ENCODE measurements around the gene ATP6V0A1. TPM values are rescaled to one million over a fixed set of nuclear protein-coding genes. Genes with fewer than 3 reads are reported as not detected.
"Not testable (repeated sequence)": the region's sequence is repeated elsewhere in the genome, so short reads cannot be mapped to it uniquely, and the experiment has no call there.

Gene ATP6V0A1
- total RNA-seq, 1 experiment from 2014 or later, result 23.4 TPM

DNA sequence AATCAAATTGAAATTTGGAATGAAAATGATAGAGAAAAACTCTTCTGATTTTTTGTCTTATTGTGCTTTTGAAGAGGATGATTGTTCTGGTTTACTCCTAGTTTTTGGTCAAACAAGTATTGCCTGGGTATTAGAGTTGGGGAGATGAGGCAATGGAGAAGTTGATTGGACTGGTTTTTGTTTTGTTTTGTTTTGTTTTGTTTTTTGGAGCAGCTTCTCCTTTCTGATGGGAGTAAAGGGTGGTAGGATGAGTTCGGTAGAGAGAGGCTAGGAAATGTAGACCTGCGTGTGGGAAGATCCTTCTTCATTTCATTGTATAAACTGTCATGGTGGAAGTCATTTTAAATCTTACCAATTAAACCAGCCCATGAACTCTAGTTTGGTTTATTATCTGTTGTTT, 17.7 kb downstream of the ATP6V0A1 start:
- no peak for DNase-seq (ENCODE audit: low spot score)

DNA sequence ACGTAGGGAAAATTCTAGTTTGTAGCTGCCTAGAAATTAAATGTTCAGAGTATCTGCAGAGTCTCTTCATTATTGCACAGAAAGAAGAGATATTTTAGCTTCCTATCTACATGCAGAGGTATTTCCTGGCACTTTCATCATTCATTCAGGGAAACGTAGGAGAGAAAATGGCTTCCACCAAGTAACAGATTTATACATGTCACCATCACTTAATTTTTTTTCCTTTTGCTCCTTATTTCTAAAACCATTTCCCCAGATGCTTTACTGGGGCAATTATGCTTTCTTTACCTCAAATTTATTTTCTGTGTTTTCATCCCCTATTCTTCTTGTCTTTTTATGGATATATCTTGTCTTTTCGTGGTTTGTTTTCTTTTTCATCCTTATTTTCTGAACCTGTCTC, 18.5 kb downstream of the ATP6V0A1 start:
- no peak for DNase-seq (ENCODE audit: low spot score)

DNA sequence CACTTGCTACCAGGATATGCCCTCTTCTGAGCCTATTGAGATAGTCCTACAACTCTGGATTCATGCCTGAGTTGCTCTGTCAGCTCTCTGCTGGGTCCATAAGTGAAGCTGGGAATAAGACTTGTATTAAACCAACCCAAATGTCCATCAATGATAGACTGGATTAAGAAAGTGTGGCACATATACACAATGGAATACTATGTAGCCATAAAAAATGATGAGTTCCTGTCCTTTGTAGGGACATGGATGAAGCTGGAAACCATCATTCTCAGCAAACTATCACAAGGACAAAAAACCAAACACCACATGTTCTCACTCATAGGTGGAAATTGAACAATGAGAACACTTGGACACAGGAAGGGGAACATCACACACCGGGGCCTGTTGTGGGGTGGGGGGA, 19.1 kb downstream of the ATP6V0A1 start:
- not testable (repeated sequence) for DNase-seq (ENCODE audit: low spot score)

- DNase-seq (ENCODE audit: low spot score), result no peak
Observed at GRCh38 chr17:42484304-42484703, 25.6 kb downstream of the ATP6V0A1 start.

GRCh38 chr17:42485680-42486079, 27.0 kb downstream of the ATP6V0A1 start:
- DNase-seq (ENCODE audit: low spot score), result no peak

GRCh38 chr17:42488032-42488431, 29.4 kb downstream of the ATP6V0A1 start:
- no peak for DNase-seq (ENCODE audit: low spot score)

DNA sequence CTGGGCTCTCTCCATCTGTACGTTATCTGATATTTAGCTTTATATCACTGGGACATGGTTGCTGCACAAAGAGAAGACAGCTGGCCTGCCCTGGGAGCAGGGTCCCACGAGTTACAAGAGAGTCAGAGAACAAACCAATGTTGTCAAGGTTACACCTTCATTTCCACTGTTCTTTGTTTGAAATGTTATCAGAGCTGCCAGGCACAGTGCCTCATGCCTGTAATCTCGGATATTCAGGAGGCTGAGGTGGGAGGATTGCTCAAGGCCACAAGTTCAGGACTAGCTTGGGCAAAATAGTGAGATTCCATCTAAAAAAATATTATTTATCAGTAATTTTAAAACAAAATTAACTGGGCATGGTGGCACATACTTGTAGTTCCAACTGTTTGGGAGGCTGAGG, 34.6 kb downstream of the ATP6V0A1 start:
- no peak for DNase-seq (ENCODE audit: low spot score)

GRCh38 chr17:42494673-42495072, 36.0 kb downstream of the ATP6V0A1 start:
- no peak for DNase-seq (ENCODE audit: low spot score)

- DNase-seq (ENCODE audit: low spot score), result no peak
Observed at GRCh38 chr17:42498828-42499227, 40.1 kb downstream of the ATP6V0A1 start.

DNA sequence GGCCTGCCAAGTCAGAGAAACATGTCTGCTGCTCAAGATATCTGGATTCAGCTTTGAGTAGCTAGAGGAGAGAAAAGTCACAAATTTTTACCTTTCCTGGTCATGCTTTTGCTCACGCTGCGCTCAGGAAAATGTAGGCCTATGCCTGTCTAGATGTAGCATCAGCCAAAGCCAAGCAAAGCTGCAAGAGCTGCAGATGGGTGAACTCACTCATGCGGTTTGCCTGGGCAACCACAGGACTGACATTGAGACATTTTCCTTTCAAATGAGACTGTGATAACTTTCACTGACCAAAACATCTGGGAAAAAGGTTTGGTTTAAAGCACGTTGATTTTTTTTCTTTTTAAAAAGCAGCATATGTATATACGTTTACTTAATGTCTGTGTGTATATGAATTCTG, 43.4 kb downstream of the ATP6V0A1 start:
- no peak for DNase-seq (ENCODE audit: low spot score)

GRCh38 chr17:42502926-42503325, 44.2 kb downstream of the ATP6V0A1 start:
- DNase-seq (ENCODE audit: low spot score), result no peak

DNA sequence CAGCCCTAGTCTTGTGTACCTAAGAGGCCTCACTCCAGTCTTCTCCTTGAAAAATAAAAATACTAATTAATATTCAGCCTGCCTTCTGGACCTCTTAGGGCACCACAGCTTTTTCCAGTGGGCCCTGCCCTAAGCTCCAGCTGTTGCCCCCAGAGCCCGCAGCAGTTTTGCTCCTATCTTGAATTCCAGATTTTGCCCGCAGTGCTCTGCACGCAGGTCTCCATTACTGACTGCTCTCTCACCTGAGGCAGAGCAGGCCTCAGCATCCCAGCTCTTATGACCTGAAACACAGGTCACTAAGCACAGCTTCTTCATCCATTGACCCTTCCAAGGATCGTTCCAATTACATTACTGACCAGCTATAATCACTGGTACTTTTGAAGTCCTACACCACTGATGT, 49.0 kb downstream of the ATP6V0A1 start:
- DNase-seq (ENCODE audit: low spot score), result no peak

GRCh38 chr17:42508426-42509165, 49.9 kb downstream of the ATP6V0A1 start:
- no peak for DNase-seq (ENCODE audit: low spot score)

DNA sequence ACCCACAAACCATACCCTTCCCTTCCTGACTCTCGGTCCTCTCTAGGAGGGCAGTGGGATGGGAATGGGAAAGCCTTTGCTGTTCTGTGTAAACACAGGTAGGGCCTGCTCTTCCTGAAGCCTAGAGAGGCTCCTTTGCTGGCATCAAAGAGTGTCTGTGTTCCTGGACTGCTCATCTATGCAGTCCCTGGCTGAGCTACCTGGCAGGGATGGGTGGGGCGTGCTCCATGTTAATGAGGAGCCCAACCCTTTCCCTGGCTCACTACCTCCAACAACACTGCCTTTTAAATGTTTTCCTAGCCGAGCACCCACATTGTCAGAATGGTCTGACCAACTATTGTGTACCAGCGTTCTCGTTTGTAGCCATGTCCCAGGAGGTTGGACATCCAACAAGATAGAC, 50.7 kb downstream of the ATP6V0A1 start:
- no peak for DNase-seq (ENCODE audit: low spot score)

DNA sequence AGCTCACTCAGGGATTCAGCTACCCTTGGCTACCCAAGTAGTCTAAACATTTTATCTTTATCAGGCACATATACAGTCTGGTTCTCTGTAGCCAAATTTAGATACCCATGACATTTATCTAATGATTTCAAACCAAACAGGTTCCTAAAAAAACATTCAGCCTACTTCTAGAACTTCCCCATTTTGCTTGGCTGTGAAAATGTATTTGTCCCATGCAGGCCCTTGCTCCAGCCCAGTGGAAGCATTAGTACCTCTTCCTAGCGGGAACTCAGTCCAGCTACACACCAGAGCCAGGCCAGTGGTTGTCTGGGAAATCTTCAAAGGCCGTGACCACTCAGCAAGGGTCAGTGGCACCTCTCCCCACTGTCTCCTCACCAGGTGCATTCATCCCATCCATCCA, 51.2 kb downstream of the ATP6V0A1 start:
- DNase-seq (ENCODE audit: low spot score), result no peak

GRCh38 chr17:42512246-42512645, 53.6 kb downstream of the ATP6V0A1 start:
- DNase-seq (ENCODE audit: low spot score), result no peak

- no peak for DNase-seq (ENCODE audit: low spot score)
Observed at GRCh38 chr17:42512733-42513251, 54.1 kb downstream of the ATP6V0A1 start.

DNA sequence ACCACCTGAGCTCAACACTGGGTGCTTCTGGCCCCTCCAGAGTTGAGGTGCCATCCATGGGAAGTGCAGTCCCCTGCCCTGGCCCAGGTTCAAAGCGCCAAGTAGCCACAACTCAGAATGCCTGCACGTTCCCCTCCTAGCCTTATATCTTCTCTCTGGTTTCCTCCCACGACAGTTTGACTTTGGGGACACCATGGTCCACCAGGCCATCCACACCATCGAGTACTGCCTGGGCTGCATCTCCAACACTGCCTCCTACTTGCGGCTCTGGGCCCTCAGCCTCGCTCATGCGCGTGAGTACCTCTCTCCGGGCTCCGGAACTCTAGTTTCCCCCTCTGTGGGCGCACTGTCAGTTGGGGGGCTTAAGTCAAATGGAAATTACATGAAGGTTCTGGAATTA, 55.0 kb downstream of the ATP6V0A1 start:
- no peak for DNase-seq (ENCODE audit: low spot score)

- no peak for DNase-seq (ENCODE audit: low spot score)
Observed at GRCh38 chr17:42514279-42514678, 55.6 kb downstream of the ATP6V0A1 start.

GRCh38 chr17:42514867-42515266, 56.2 kb downstream of the ATP6V0A1 start:
- DNase-seq (ENCODE audit: low spot score), result no peak

DNA sequence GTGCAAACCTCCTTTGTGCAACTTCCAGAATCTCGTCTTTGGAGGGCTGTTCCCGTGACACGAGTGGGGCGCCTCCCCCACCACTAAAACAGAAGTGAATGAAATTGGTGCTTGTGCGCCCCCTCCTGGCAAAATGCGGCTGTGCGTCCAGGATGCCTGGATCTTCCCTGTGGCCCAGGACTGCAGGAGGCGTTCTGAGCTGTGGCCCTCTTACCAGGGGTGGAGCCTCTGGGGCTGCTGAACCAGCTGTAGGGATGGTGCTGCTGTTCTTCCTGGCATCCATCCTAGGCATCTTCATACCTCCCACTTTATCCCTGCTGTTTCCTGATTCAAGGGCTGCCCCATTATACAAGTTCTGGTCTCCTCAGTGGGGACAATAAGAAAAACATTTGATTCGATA, 58.8 kb downstream of the ATP6V0A1 start:
- peak; percentile 97 for DNase-seq (ENCODE audit: low spot score)

DNA sequence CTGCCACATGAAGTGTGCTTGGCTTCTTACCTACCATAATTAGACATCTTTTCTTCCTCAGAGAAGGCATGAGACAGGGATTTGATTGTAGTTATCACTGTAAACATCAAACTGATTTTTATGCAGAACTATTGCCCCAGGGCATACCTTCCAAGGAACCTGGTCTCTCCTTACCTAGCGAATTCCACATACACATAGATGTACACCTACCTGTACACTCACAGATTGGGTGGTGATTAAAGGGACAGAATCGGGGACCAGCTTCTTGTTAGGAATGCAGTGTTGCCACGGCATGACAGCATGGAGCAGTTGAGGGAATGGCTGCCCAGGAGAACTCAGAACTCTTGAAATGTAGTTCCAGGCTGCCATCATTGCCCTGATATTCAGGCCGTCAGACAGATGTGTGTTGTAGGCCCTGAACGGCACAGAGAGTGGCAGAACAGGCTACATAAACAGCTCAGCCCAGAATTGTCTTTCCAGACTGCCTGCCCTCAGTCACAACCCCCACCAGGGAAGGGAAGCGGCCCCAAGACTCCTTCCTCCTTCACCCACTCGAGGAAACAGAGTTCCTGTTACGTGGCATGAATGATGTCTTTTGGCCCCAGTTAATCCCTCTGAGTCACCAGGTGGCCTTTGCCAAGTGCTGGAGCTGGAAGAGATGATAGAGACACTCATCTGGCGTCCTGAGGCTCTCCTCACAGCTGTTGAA, 59.5 kb downstream of the ATP6V0A1 start:
- peak; percentile 99 for DNase-seq (ENCODE audit: low spot score)

Data from A172 (cell line).